HG03045 (cell line): ENCODE results near the gene PCDHB13.

Experiments
- ATAC-seq: cut with Tn5 transposase; IDR thresholded peaks from one replicate; pipeline ENCODE4 v1.9.1; 2021; ENCODE audit warnings: mild to moderate bottlenecking, moderate library complexity; ENCODE audit not compliant: unreplicated experiment

Gene PCDHB13

DNA sequence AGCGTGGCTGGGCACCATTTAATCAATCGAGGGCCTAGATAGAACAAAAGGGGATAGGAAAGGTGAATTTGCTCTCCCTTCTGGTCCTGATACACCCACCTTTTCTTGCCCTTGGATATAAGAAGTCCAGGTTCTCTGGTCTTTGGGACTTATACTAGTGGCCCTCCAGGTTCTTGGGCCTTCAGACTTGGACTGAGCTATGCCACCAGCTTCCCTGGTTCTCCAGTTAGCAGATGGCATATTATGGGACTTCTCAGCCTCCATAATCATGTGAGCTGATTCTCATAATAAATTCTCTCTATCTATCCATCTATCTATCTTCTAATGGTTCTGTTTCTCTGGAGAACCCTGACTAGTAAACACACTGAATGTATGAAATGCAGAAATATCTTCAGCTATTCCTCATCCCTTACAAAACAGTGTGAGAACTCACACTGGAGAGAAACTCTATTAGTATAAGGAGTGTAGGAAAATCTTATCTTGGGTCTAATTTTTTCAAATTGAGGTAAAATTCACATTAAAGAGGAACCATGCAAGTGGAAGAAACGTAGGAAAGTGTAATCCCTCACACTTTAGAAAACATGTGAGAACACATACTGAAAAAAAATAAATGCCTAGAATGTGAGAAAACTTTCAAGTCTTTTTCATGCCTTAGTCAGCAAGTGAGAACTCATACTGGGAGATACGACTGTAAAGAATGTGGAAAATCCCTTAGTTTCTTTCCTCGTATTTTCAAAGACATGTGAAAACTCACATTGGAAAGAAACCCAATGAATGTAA is 46.9 kb downstream of the PCDHB13 start:
- no peak for ATAC-seq

DNA sequence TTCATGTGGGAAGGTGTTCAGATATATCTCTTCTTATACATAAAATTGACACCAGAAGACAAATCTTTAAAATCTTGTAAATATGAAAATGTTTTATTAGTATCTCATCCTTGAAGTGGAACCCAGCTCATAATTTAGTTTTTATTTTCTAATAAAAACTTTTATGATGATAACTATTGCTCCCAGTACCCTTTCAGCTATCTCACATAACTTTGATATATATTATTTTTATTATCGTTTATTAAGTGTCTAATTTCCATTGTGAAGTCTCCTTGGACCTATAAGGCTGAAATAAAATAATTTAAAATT is 47.5 kb downstream of the PCDHB13 start:
- ATAC-seq, result no peak
